Activated naive CD8-positive, alpha-beta T cell treated with anti-CD3 and anti-CD28 coated beads, Interleukin-2, amount 50 U/mL, for 16 hours (primary cell): ENCODE data around the gene SIGLEC15.
"Not testable (repeated sequence)": the region's sequence is repeated elsewhere in the genome, so short reads cannot be mapped to it uniquely, and the experiment has no call there.

Experiments
- DNase-seq: peaks from one replicate; pipeline ENCODE4 v3.0.0-alpha.2; 2020; ENCODE audit warnings: low read depth, low spot score

The SIGLEC15 gene

GRCh38 chr18:45820106-45820745, 5.2 kb upstream of the SIGLEC15 start:
- no peak for DNase-seq

- no peak for DNase-seq
These were observed 4.4 kb upstream of the SIGLEC15 start for GRCh38 chr18:45821026-45821425.

GRCh38 chr18:45821711-45822110, 3.8 kb upstream of the SIGLEC15 start:
- no peak for DNase-seq

- no peak for DNase-seq
These were observed 609 bp downstream of the SIGLEC15 start for GRCh38 chr18:45826084-45826483.

- not testable (repeated sequence) for DNase-seq
These were observed 1.2 kb downstream of the SIGLEC15 start for GRCh38 chr18:45826716-45827115.

- no peak for DNase-seq
These were observed 3.7 kb downstream of the SIGLEC15 start for GRCh38 chr18:45828917-45829811.

GRCh38 chr18:45829855-45830254, 4.4 kb downstream of the SIGLEC15 start:
- DNase-seq = no peak

- DNase-seq = no peak
These were observed 5.4 kb downstream of the SIGLEC15 start for GRCh38 chr18:45830917-45831316.

GRCh38 chr18:45833846-45834245, 8.4 kb downstream of the SIGLEC15 start:
- DNase-seq = no peak

- no peak for DNase-seq
These were observed 8.8 kb downstream of the SIGLEC15 start for GRCh38 chr18:45834306-45834705.

- DNase-seq = no peak
These were observed 9.7 kb downstream of the SIGLEC15 start for GRCh38 chr18:45835057-45835636.

- no peak for DNase-seq
These were observed 11.0 kb downstream of the SIGLEC15 start for GRCh38 chr18:45836242-45837205.

- no peak for DNase-seq
These were observed 12.0 kb downstream of the SIGLEC15 start for GRCh38 chr18:45837283-45838070.

GRCh38 chr18:45838302-45839070, 13.0 kb downstream of the SIGLEC15 start:
- no peak for DNase-seq

- no peak for DNase-seq
These were observed 14.2 kb downstream of the SIGLEC15 start for GRCh38 chr18:45839414-45840395.

GRCh38 chr18:45841060-45841764, 15.7 kb downstream of the SIGLEC15 start:
- DNase-seq = no peak

GRCh38 chr18:45841765-45842442, 16.4 kb downstream of the SIGLEC15 start:
- DNase-seq = no peak
